Keratinocyte (primary cell): ENCODE measurements around the gene SLC25A10.

Source experiments
- CTCF ChIP-seq, 3 experiments: IDR thresholded peaks in 1 of 3; conservative IDR thresholded peaks in 1 of 3; optimal IDR thresholded peaks in 1 of 3; 2 replicates in 2 of 3; 3 replicates in 1 of 3; pipeline versions ENCODE3 to v1.5.1; 2011; ENCODE audit warnings: low read length in 3 of 3, mild to moderate bottlenecking in 3 of 3, moderate library complexity in 2 of 3, control low read depth in 1 of 3, inconsistent platforms in 1 of 3; ENCODE audit not compliant: insufficient read depth in 2 of 3; ENCODE audit errors: extremely low read depth in 1 of 3
- EZH2 ChIP-seq: IDR thresholded peaks from one replicate; pipeline ENCODE4 v1.6.1; 2012; ENCODE audit warnings: inconsistent platforms, mild to moderate bottlenecking, low read length, moderate library complexity

GRCh38 chr17:81676906-81677305 is 35.2 kb upstream of the SLC25A10 start:
- no peak for TF ChIP-seq CTCF (optimal IDR thresholded peaks at IDR 0.05 in 1 of 3, IDR thresholded peaks at IDR 0.05 in 1 of 3, conservative IDR thresholded peaks at IDR 0.05 in 1 of 3; ENCODE audit: extremely low read depth in 1 of 3, insufficient read depth in 2 of 3, low read length in 3 of 3)
- TF ChIP-seq EZH2 = no peak
